PFSK-1 (cell line): ENCODE data around the gene TULP4.

Experiments
- FOXP2 ChIP-seq: optimal IDR thresholded peaks from 2 replicates; pipeline ENCODE3; 2011; ENCODE audit warnings: borderline replicate concordance, control low read depth, inconsistent platforms; ENCODE audit not compliant: insufficient read depth; ENCODE audit errors: extremely low read length, extremely low read depth
- POLR2AphosphoS5 ChIP-seq: IDR thresholded peaks from 2 replicates; pipeline ENCODE4 v1.6.1; 2012; ENCODE audit warnings: low read depth, mild to moderate bottlenecking, control low read depth, low read length, moderate library complexity
- TAF1 ChIP-seq: IDR thresholded peaks from 2 replicates; pipeline ENCODE4 v1.6.1; 2012; ENCODE audit warnings: low read length, control low read depth, borderline replicate concordance; ENCODE audit not compliant: insufficient read depth

- no peak for TF ChIP-seq POLR2AphosphoS5
- no peak for TF ChIP-seq FOXP2
- no peak for TF ChIP-seq TAF1
Observed at GRCh38 chr6:158290040-158290439, 22.2 kb upstream of the TULP4 start.
